Glutamatergic neuron (in vitro differentiated cells): Measurements from ENCODE around the gene TCERG1L. TPM values are rescaled to one million over a fixed set of nuclear protein-coding genes. Genes with fewer than 3 reads are reported as not detected.

ENCODE experiments used
- DNase-seq: peaks from one replicate; pipeline ENCODE4 v3.0.0; 2022
- H3K27ac Mint-ChIP-seq: one replicate; pipeline ENCODE4 v1.8.0; 2020; ENCODE audit warnings: mild to moderate bottlenecking, mixed read lengths, inconsistent platforms; ENCODE audit not compliant: unreplicated experiment
- H3K27me3 Mint-ChIP-seq: one replicate; pipeline ENCODE4 v1.8.0; 2020; ENCODE audit warnings: mild to moderate bottlenecking, moderate library complexity, mixed read lengths, inconsistent platforms; ENCODE audit not compliant: unreplicated experiment
- H3K36me3 Mint-ChIP-seq: one replicate; pipeline ENCODE4 v1.8.0; 2020; ENCODE audit warnings: mild to moderate bottlenecking, mixed read lengths, inconsistent platforms; ENCODE audit not compliant: unreplicated experiment
- H3K4me1 Mint-ChIP-seq: one replicate; pipeline ENCODE4 v1.8.0; 2020; ENCODE audit warnings: mild to moderate bottlenecking, low read depth, mixed read lengths, inconsistent platforms; ENCODE audit not compliant: unreplicated experiment
- H3K4me3 Mint-ChIP-seq: one replicate; pipeline ENCODE4 v1.8.0; 2020; ENCODE audit warnings: mild to moderate bottlenecking, mixed read lengths, inconsistent platforms; ENCODE audit not compliant: unreplicated experiment
- H3K9me3 Mint-ChIP-seq: one replicate; pipeline ENCODE4 v1.8.0; 2020; ENCODE audit warnings: mild to moderate bottlenecking, moderate library complexity, mixed read lengths, inconsistent platforms; ENCODE audit not compliant: unreplicated experiment
- CTCF ChIP-seq: fragments of 200-600 bp; sonication (generic); IDR thresholded peaks from one replicate; pipeline ENCODE4 v1.5.0; 2021; ENCODE audit not compliant: partially characterized antibody, unreplicated experiment
- total RNA-seq: library from RNA; stranded (reverse); fragmentation: NEBNext Ultra II Directional; extraction: Animal tissue kit (Norgen Biotek cat#: 25700); gene quantifications from one replicate; pipeline ENCODE4 v1.2.1, GENCODE V29; 2021; ENCODE audit not compliant: unreplicated experiment

Gene TCERG1L
- total RNA-seq, 1 donor from 2014 or later, result 2.2 TPM

- no peak overlapping the region for H3K4me3 Mint-ChIP-seq
- H3K36me3 Mint-ChIP-seq, result peaks cover 4% of the 10 kb centered on the region
- H3K4me1 Mint-ChIP-seq, result peaks cover 5% of the 10 kb centered on the region
- no peak for DNase-seq
- H3K9me3 Mint-ChIP-seq, result peaks cover 10% of the 10 kb centered on the region
- H3K27ac Mint-ChIP-seq, result no peak overlapping the region
- peaks cover 10% of the 10 kb centered on the region for H3K27me3 Mint-ChIP-seq
- TF ChIP-seq CTCF, result no peak
Measured at GRCh38 chr10:131257027-131257426, 54.5 kb downstream of the TCERG1L start.

- peaks cover 10% of the 10 kb centered on the region for H3K27me3 Mint-ChIP-seq
- peaks cover 4% of the 10 kb centered on the region for H3K36me3 Mint-ChIP-seq
- H3K4me1 Mint-ChIP-seq, result peaks cover 5% of the 10 kb centered on the region
- no peak for TF ChIP-seq CTCF
- H3K9me3 Mint-ChIP-seq, result peaks cover 10% of the 10 kb centered on the region
- no peak overlapping the region for H3K27ac Mint-ChIP-seq
- DNase-seq, result no peak
- H3K4me3 Mint-ChIP-seq, result no peak overlapping the region
Measured at GRCh38 chr10:131254859-131255252, 56.7 kb downstream of the TCERG1L start.

- H3K27ac Mint-ChIP-seq, result peak overlapping the region; percentile 12
- no peak for TF ChIP-seq CTCF
- H3K36me3 Mint-ChIP-seq, result peaks cover 4% of the 10 kb centered on the region
- no peak overlapping the region for H3K4me3 Mint-ChIP-seq
- H3K27me3 Mint-ChIP-seq, result peaks cover 8% of the 10 kb centered on the region
- H3K4me1 Mint-ChIP-seq, result peaks cover 5% of the 10 kb centered on the region
- DNase-seq, result no peak
- H3K9me3 Mint-ChIP-seq, result peaks cover 10% of the 10 kb centered on the region
Measured at GRCh38 chr10:131253931-131254858, 57.3 kb downstream of the TCERG1L start.

DNA sequence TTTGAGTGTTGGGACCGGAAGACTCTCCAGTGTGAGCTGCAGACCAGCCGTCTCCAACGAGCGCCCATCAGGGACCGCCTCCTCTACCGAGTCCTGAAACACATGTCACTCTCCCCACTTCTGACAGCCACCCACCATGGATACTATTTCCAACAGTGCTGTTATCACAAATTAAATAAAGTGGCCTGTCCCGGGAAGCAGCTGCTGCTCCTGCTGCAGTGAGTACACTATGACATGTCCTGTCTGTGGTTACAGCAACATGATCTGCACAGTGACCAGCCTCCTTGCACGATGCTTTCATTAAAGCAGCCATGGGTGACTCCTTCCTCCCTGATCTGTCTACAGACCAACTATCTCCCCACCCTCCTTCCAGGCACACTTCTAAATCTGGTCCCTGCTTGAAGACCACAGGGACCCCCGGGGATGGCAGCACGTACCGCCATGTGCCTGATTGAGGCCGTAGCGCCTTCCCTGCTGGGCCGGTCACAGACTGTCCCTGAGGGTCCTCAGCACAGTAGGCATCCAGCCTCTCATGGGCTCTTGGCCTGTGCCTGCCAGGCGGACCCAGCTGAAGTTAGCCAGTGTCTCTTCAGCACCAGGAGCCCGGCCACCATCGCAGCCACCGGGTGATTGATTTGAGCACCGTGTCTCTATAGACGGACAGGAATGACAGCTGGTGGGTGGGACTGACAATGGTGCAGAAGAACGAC is 58.8 kb downstream of the TCERG1L start:
- H3K27ac Mint-ChIP-seq, result no peak overlapping the region
- H3K27me3 Mint-ChIP-seq, result peaks cover 8% of the 10 kb centered on the region
- no peak for TF ChIP-seq CTCF
- peak overlapping the region; percentile 3 for H3K4me3 Mint-ChIP-seq
- DNase-seq, result no peak
- H3K4me1 Mint-ChIP-seq, result peaks cover 5% of the 10 kb centered on the region
- H3K9me3 Mint-ChIP-seq, result peaks cover 10% of the 10 kb centered on the region
- H3K36me3 Mint-ChIP-seq, result peaks cover 4% of the 10 kb centered on the region
